GM18511 (cell line): ENCODE data around the gene MBOAT2.
A peak's percentile ranks its signal among the peaks of the same experiment; 100 is the strongest.
"Not testable (repeated sequence)": the region's sequence is repeated elsewhere in the genome, so short reads cannot be mapped to it uniquely, and the experiment has no call there.

Source experiments
- ATAC-seq: cut with Tn5 transposase; IDR thresholded peaks from one replicate; pipeline ENCODE4 v1.9.1; 2021; ENCODE audit warnings: mild to moderate bottlenecking, moderate library complexity; ENCODE audit not compliant: unreplicated experiment

MBOAT2 gene

GRCh38 chr2:9003616-9004337 lies at the start of gene MBOAT2:
Gene MBOAT2 (minus strand): TSS chr2:9003684. CDS start chr2:9003614, 70 bp downstream.
- ATAC-seq: peak; percentile 95

- ATAC-seq: no peak
Measured at GRCh38 chr2:9052821-9053533, 49.5 kb upstream of the MBOAT2 start.

- not testable (repeated sequence) for ATAC-seq
Measured at GRCh38 chr2:9051451-9051850, 48.0 kb upstream of the MBOAT2 start.

GRCh38 chr2:9050122-9050809 lies 46.8 kb upstream of the MBOAT2 start:
- no peak for ATAC-seq

- ATAC-seq: no peak
Measured at GRCh38 chr2:9045595-9045994, 42.1 kb upstream of the MBOAT2 start.

GRCh38 chr2:9043491-9043890 lies 40.0 kb upstream of the MBOAT2 start:
- not testable (repeated sequence) for ATAC-seq

GRCh38 chr2:9037166-9037565 lies 33.7 kb upstream of the MBOAT2 start:
- no peak for ATAC-seq

- ATAC-seq: no peak
Measured at GRCh38 chr2:9033385-9034168, 30.1 kb upstream of the MBOAT2 start.

- ATAC-seq: no peak
Measured at GRCh38 chr2:9032536-9033255, 29.2 kb upstream of the MBOAT2 start.

GRCh38 chr2:9032121-9032520 lies 28.6 kb upstream of the MBOAT2 start:
- ATAC-seq: no peak

- ATAC-seq: no peak
Measured at GRCh38 chr2:9031246-9031645, 27.8 kb upstream of the MBOAT2 start.

GRCh38 chr2:9030841-9031240 lies 27.4 kb upstream of the MBOAT2 start:
- no peak for ATAC-seq

- ATAC-seq: no peak
Measured at GRCh38 chr2:9030190-9030589, 26.7 kb upstream of the MBOAT2 start.

- ATAC-seq: no peak
Measured at GRCh38 chr2:9029721-9030120, 26.2 kb upstream of the MBOAT2 start.

GRCh38 chr2:9027884-9028283 lies 24.4 kb upstream of the MBOAT2 start:
- ATAC-seq: no peak

GRCh38 chr2:9025746-9026145 lies 22.3 kb upstream of the MBOAT2 start:
- no peak for ATAC-seq

GRCh38 chr2:9024575-9024974 lies 21.1 kb upstream of the MBOAT2 start:
- no peak for ATAC-seq

GRCh38 chr2:9021563-9022211 lies 18.2 kb upstream of the MBOAT2 start:
- ATAC-seq: no peak

GRCh38 chr2:9020267-9020666 lies 16.8 kb upstream of the MBOAT2 start:
- no peak for ATAC-seq

- no peak for ATAC-seq
Measured at GRCh38 chr2:9018534-9018933, 15.1 kb upstream of the MBOAT2 start.
